GM12878 (cell line): ENCODE measurements around the gene ABCF1.

Source experiments
- BCL3 ChIP-seq: IDR thresholded peaks from 2 replicates; pipeline ENCODE4 v1.6.1; 2011; ENCODE audit warnings: borderline replicate concordance, low read depth, mild to moderate bottlenecking, moderate library complexity, low read length; ENCODE audit not compliant: insufficient read depth, poor library complexity, severe bottlenecking
- CREB1 ChIP-seq: IDR thresholded peaks from 2 replicates; pipeline ENCODE4 v1.6.1; 2012; ENCODE audit warnings: low read depth, mild to moderate bottlenecking, inconsistent platforms
- CTCF ChIP-seq, 3 experiments: IDR thresholded peaks in 2 of 3; conservative IDR thresholded peaks in 1 of 3; 2 replicates each; pipeline ENCODE4 v1.5.1; 2011; ENCODE audit warnings: low read depth in 3 of 3, low read length in 3 of 3, mild to moderate bottlenecking in 3 of 3, control low read depth in 2 of 3, moderate library complexity in 2 of 3, inconsistent platforms in 1 of 3, mixed read lengths in 1 of 3; ENCODE audit not compliant: control insufficient read depth in 2 of 3, insufficient read depth in 1 of 3; ENCODE audit errors: extremely low read depth in 1 of 3
- EP300 ChIP-seq, 2 experiments: fragments of 150-350 bp in 1 of 2; IDR thresholded peaks; 2 replicates each; pipeline ENCODE4 v1.6.1; 2011 to 2012; ENCODE audit warnings: low read depth in 2 of 2, low read length in 2 of 2, borderline replicate concordance in 1 of 2, improper control_type of control experiment in 1 of 2, inconsistent platforms in 1 of 2; ENCODE audit not compliant: control insufficient read depth in 1 of 2
- GABPA ChIP-seq: IDR thresholded peaks from 2 replicates; pipeline ENCODE4 v1.6.1; 2014; ENCODE audit warnings: antibody characterized with exemption, low read depth, mild to moderate bottlenecking, inconsistent platforms
- IKZF1 ChIP-seq: fragments of 450-650 bp; conservative IDR thresholded peaks from 2 replicates; pipeline ENCODE4 v1.6.1; 2017; ENCODE audit warnings: antibody characterized with exemption, mild to moderate bottlenecking
- NFIC ChIP-seq: IDR thresholded peaks from 2 replicates; pipeline ENCODE4 v1.6.1; 2012; ENCODE audit warnings: low read depth, mild to moderate bottlenecking, inconsistent platforms, low read length, moderate library complexity
- NR2F1 ChIP-seq: fragments of 450-650 bp; conservative IDR thresholded peaks from 2 replicates; pipeline ENCODE4 v1.6.1; 2017; ENCODE audit warnings: mild to moderate bottlenecking
- PAX8 ChIP-seq: fragments of 450-650 bp; IDR thresholded peaks from 2 replicates; pipeline ENCODE4 v1.6.1; 2017; ENCODE audit warnings: mild to moderate bottlenecking, moderate library complexity
- POLR2A ChIP-seq: IDR thresholded peaks from 2 replicates; pipeline ENCODE4 v1.6.1; 2011; ENCODE audit warnings: low read depth, mild to moderate bottlenecking, low read length
- SRF ChIP-seq, 2 experiments: IDR thresholded peaks; 2 replicates each; pipeline ENCODE4 v1.6.1; 2011; ENCODE audit warnings: low read depth in 2 of 2, low read length in 2 of 2, mild to moderate bottlenecking in 1 of 2, moderate library complexity in 1 of 2
- ZNF384 ChIP-seq: IDR thresholded peaks from 2 replicates; pipeline ENCODE4 v1.6.1; 2012; ENCODE audit warnings: low read depth, mild to moderate bottlenecking, low read length, improper control_type of control experiment, borderline replicate concordance

- TF ChIP-seq GABPA (no peak), SRF (IDR thresholded peaks at IDR 0.05; ENCODE audit: low read depth in 2 of 2, low read length in 2 of 2) (no peak), BCL3 (no peak), NFIC (no peak), POLR2A (no peak), ZNF384 (no peak), IKZF1 (no peak), PAX8 (no peak), CTCF (IDR thresholded peaks at IDR 0.05 in 2 of 3, conservative IDR thresholded peaks at IDR 0.05 in 1 of 3; ENCODE audit: control insufficient read depth in 2 of 3, extremely low read depth in 1 of 3, insufficient read depth in 1 of 3, low read depth in 3 of 3, low read length in 3 of 3) (no peak), CREB1 (no peak), NR2F1 (no peak), EP300 (IDR thresholded peaks at IDR 0.05; ENCODE audit: borderline replicate concordance in 1 of 2, control insufficient read depth in 1 of 2, low read depth in 2 of 2, low read length in 2 of 2) (no peak)
Observed at GRCh38 chr6:30562470-30563425, 8.5 kb upstream of the ABCF1 start.
